ENCODE data around the gene DNER.

- TF ChIP-seq CTCF (conservative IDR thresholded peaks at IDR 0.05; ENCODE audit: low read depth, low read length): no peak
- TF ChIP-seq MAZ (IDR thresholded peaks at IDR 0.05; ENCODE audit: borderline replicate concordance, low read depth, low read length): no peak
- no peak for TF ChIP-seq ELK1 (IDR thresholded peaks at IDR 0.05; ENCODE audit: borderline replicate concordance, low read depth, low read length)
- no peak for TF ChIP-seq POLR2A (IDR thresholded peaks at IDR 0.05; ENCODE audit: low read depth, low read length)
- no peak for TF ChIP-seq RAD21 (IDR thresholded peaks at IDR 0.05; ENCODE audit: low read length)
- TF ChIP-seq BHLHE40 (IDR thresholded peaks at IDR 0.05; ENCODE audit: low read depth, low read length): no peak
- TF ChIP-seq MAFK (IDR thresholded peaks at IDR 0.05; ENCODE audit: low read depth, low read length): no peak
- no peak for TF ChIP-seq RFX5 (IDR thresholded peaks at IDR 0.05; ENCODE audit: low read depth, low read length)
- TF ChIP-seq NFE2L2 (IDR thresholded peaks at IDR 0.05; ENCODE audit: low read depth, low read length): no peak
- TF ChIP-seq FOS (IDR thresholded peaks at IDR 0.05; ENCODE audit: low read depth, low read length): no peak
- no peak for TF ChIP-seq MXI1 (IDR thresholded peaks at IDR 0.05; ENCODE audit: borderline replicate concordance, low read depth, low read length)
- TF ChIP-seq SMC3 (IDR thresholded peaks at IDR 0.05; ENCODE audit: low read depth, low read length): no peak
These were observed 117.6 kb downstream of the DNER start for GRCh38 chr2:229596796-229597195.

Data from IMR-90 (cell line).